Adrenal gland (tissue), 12 donors: Measurements from ENCODE around the gene FGF14. TPM values are rescaled to one million over a fixed set of nuclear protein-coding genes. Genes with fewer than 3 reads are reported as not detected.

Experiments
- DNase-seq, 7 donors: peaks; one replicate each; pipeline ENCODE4 v3.0.0-alpha.2; 2019 to 2020
- H3K27ac ChIP-seq, 5 donors: fragments of 200-600 bp; sonication (generic) in 4 of 5; 1 replicate in 3 of 5; 2 replicates in 2 of 5; pipeline versions ENCODE4 v1.5.1 to v1.8.0; 2016 to 2020; ENCODE audit warnings: mild to moderate bottlenecking in 1 of 5
- H3K27me3 ChIP-seq: fragments of 200-600 bp; 2 replicates; pipeline ENCODE4 v1.8.0; 2021
- H3K36me3 ChIP-seq, 2 donors: fragments of 200-600 bp; replicated peaks in 1 of 2; 1 replicate in 1 of 2; 2 replicates in 1 of 2; pipeline versions ENCODE4 v1.5.1 to v1.8.0; 2018 to 2022
- H3K4me1 ChIP-seq, 2 donors: fragments of 200-600 bp; replicated peaks in 1 of 2; 1 replicate in 1 of 2; 2 replicates in 1 of 2; pipeline versions ENCODE4 v1.5.1 to v1.8.0; 2018 to 2021
- H3K4me3 ChIP-seq, 4 donors: fragments of 200-600 bp; sonication (generic) in 3 of 4; one replicate each; pipeline ENCODE4 v1.5.1; 2016 to 2018
- H3K9me3 ChIP-seq, 3 donors: fragments of 200-600 bp; sonication (generic) in 1 of 3; replicated peaks in 1 of 3; 1 replicate in 2 of 3; 2 replicates in 1 of 3; pipeline versions ENCODE4 v1.5.1 to v1.8.0; 2016 to 2021
- CTCF ChIP-seq, 6 experiments: fragments of 450-650 bp in 4 of 6; fragments of 200-600 bp in 2 of 6; sonication (generic) in 1 of 6; IDR thresholded peaks; 1 replicate in 5 of 6; 2 replicates in 1 of 6; pipeline versions ENCODE4 v1.5.1 to v1.8.0; 2016 to 2021; ENCODE audit warnings: antibody characterized with exemption in 6 of 6, mild to moderate bottlenecking in 2 of 6, moderate library complexity in 1 of 6
- POLR2A ChIP-seq, 2 donors: fragments of 450-650 bp; IDR thresholded peaks; one replicate each; pipeline ENCODE4 v1.6.1; 2017; ENCODE audit warnings: antibody characterized with exemption in 2 of 2, mild to moderate bottlenecking in 2 of 2, moderate library complexity in 1 of 2
- WGBS, 4 donors: extraction: QIAGEN DNeasy Blood & Tissue Kit in 2 of 4; methylation state at CpG; one replicate each; pipeline versions ENCODE4 v1.1.5 to v1.1.7; 2013 to 2017; 5-methylcytosine and 5-hydroxymethylcytosine counted together
- intact Hi-C, 2 donors: fragments of 100-400 bp; cut with DNase I; formaldehyde crosslinking; loops; one replicate each; pipeline versions ENCODE4 v1.14.1 to v1.15.0; 2022 to 2023
- polyA plus RNA-seq, 3 donors: library from polyadenylated mRNA; stranded (reverse); fragments of 200-250 nt in 2 of 3; fragments of 350-450 nt in 1 of 3; fragmentation: Illumina TruSeq in 1 of 3; extraction: RNeasy Lipid Tissue Mini Kit (QIAGEN cat#74804) in 1 of 3; gene quantifications; one replicate each; pipeline ENCODE4 v1.2.3, GENCODE V29; 2013 to 2014
- total RNA-seq, 9 donors: library from RNA; depleted of rRNA in 4 of 9; stranded (reverse); fragments of >200 nt in 4 of 9; fragments of 120-200 nt in 1 of 9; fragmentation: NEBNext Ultra II Directional in 1 of 9; extraction: Animal tissue kit (Norgen Biotek cat#: 25700) in 1 of 9; gene quantifications; one replicate each; pipeline versions ENCODE4 v1.1.0 to v1.2.4, GENCODE V29; 2013 to 2023
- donor health status: healthy with polysubstance abuse.
- donor health status: Bipolar disorder and iron deficiency.
- donor health status: DM: yes; HTN: yes; CAD: no.
- donor health status: DM: no; HTN: no; CAD: no.
- donor health status: DM: no; HTN: no; CAD: no.
- donor health status: DM: yes; HTN: yes; CAD: no.

Gene FGF14
- total and polyA plus RNA-seq, 12 donors: 0.32 to 9.3 (median 2.8) TPM; not detected in 2

- H3K9me3 ChIP-seq: no peaks in the 10 kb centered on the region
- TF ChIP-seq CTCF (IDR thresholded peaks at IDR 0.05): no peak
- TF ChIP-seq POLR2A (IDR thresholded peaks at IDR 0.05): no peak
- no peak for DNase-seq
- no peak overlapping the region for H3K27ac ChIP-seq
- no peaks in the 10 kb centered on the region for H3K27me3 ChIP-seq
- intact Hi-C loops: no loop called here
- no peaks in the 10 kb centered on the region for H3K4me1 ChIP-seq
- no peak overlapping the region for H3K4me3 ChIP-seq
- H3K36me3 ChIP-seq: no peaks in the 10 kb centered on the region
These were observed 618.3 kb downstream of the FGF14 start for GRCh38 chr13:101783554-101783953.

GRCh38 chr13:101780211-101780610 lies 621.6 kb downstream of the FGF14 start:
- Histone ChIP-seq H3K27me3 (no peaks in the 10 kb centered on the region), H3K4me1 (no peaks in the 10 kb centered on the region), H3K27ac (no peak overlapping the region), H3K4me3 (no peak overlapping the region), H3K9me3 (no peaks in the 10 kb centered on the region), H3K36me3 (no peaks in the 10 kb centered on the region)
- no peak for DNase-seq
- TF ChIP-seq POLR2A (IDR thresholded peaks at IDR 0.05) (no peak), CTCF (IDR thresholded peaks at IDR 0.05) (no peak)
- intact Hi-C loops: no loop called here

- intact Hi-C loops: no loop called here
- Histone ChIP-seq H3K4me3 (no peak overlapping the region), H3K27ac (no peak overlapping the region), H3K27me3 (no peaks in the 10 kb centered on the region), H3K36me3 (no peaks in the 10 kb centered on the region), H3K4me1 (no peaks in the 10 kb centered on the region), H3K9me3 (no peaks in the 10 kb centered on the region)
- DNase-seq: no peak
- 57 to 76% (median 68%) methylated on average over 4 of the region's 4 CpGs for WGBS, 4 donors
- no peak for TF ChIP-seq POLR2A (IDR thresholded peaks at IDR 0.05)
These were observed 622.7 kb downstream of the FGF14 start for GRCh38 chr13:101779147-101779546.

- Histone ChIP-seq H3K4me3 (no peak overlapping the region), H3K27ac (no peak overlapping the region), H3K27me3 (no peaks in the 10 kb centered on the region), H3K9me3 (no peaks in the 10 kb centered on the region), H3K4me1 (peaks cover 0 to 8% of the 10 kb centered on the region in 2 donors), H3K36me3 (no peaks in the 10 kb centered on the region)
- TF ChIP-seq CTCF (IDR thresholded peaks at IDR 0.05) (no peak), POLR2A (IDR thresholded peaks at IDR 0.05) (no peak)
- 57 to 83% (median 79%) methylated on average over 1 of the region's 1 CpG for WGBS, 4 donors
- intact Hi-C loops: no loop called here
- DNase-seq: no peak
These were observed 626.6 kb downstream of the FGF14 start for GRCh38 chr13:101775267-101775666.

- Histone ChIP-seq H3K4me1 (peaks cover 0 to 8% of the 10 kb centered on the region in 2 donors), H3K27me3 (no peaks in the 10 kb centered on the region), H3K4me3 (no peak overlapping the region), H3K9me3 (no peaks in the 10 kb centered on the region), H3K27ac (no peak overlapping the region), H3K36me3 (no peaks in the 10 kb centered on the region)
- intact Hi-C loops: no loop called here
- TF ChIP-seq CTCF (IDR thresholded peaks at IDR 0.05): no peak
- TF ChIP-seq POLR2A (IDR thresholded peaks at IDR 0.05): no peak
- no peak for DNase-seq
- WGBS, 4 donors: 76 to 88% (median 84%) methylated on average over 4 of the region's 4 CpGs
These were observed 627.5 kb downstream of the FGF14 start for GRCh38 chr13:101774393-101774792.
